GM19240 (cell line): Measurements from ENCODE around the gene RAB6A.
"Not testable (repeated sequence)": the region's sequence is repeated elsewhere in the genome, so short reads cannot be mapped to it uniquely, and the experiment has no call there.

ENCODE experiments used
- DNase-seq: peaks from one replicate; pipeline ENCODE4 v3.0.0; 2011; ENCODE audit warnings: low spot score; ENCODE audit not compliant: insufficient read length

Gene RAB6A

GRCh38 chr11:73760679-73761402, at the start of gene RAB6A:
RAB6A (minus strand) TSS chr11:73761074; CDS start chr11:73760635, 439 bp downstream.
- DNase-seq = peak; percentile 91

DNA sequence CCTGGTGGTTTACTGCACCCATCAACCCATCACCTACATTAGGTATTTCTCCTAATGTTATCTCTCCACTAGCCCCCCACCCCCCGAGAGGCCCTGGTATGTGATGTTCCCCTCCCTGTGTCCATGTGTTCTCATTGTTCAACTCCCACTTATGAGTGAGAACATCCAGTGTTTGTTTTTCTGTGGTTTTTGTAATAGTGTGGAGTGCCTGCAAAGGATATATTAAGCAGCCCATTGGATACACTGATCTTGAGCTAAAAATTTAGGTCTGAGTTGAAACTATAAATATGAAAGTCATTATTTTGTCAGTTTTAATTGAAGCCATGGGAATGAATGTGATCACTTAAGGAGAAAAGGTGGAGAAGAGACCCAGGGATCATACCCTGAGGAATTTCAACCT, 49.8 kb upstream of the RAB6A start:
- DNase-seq = no peak

DNA sequence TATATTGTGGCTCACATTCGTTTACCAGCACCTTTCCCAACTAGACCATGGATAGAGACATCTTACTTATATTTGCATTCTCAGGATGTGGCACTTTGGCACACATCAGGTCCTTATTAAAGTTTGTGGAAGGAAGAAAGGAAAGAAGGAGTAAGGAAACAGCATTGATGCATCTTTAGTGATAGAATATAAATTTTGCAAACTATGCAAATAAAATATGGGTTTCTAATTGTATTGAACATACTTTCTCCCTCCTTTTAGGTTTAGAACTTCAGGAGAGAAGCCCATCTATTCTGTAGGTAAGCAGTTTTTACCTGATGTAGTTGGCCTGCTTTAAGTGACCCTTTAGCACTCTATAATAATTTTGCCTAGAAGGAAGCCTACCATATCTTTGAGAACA, 47.2 kb upstream of the RAB6A start:
- no peak for DNase-seq

- DNase-seq = no peak
Observed at GRCh38 chr11:73804712-73805111, 43.8 kb upstream of the RAB6A start.

GRCh38 chr11:73801136-73801535, 40.3 kb upstream of the RAB6A start:
- no peak for DNase-seq

GRCh38 chr11:73800276-73800806, 39.5 kb upstream of the RAB6A start:
- DNase-seq = no peak

GRCh38 chr11:73797457-73797856, 36.6 kb upstream of the RAB6A start:
- no peak for DNase-seq

GRCh38 chr11:73795925-73796632, 35.2 kb upstream of the RAB6A start:
- DNase-seq = no peak

GRCh38 chr11:73792584-73792983, 31.7 kb upstream of the RAB6A start:
- DNase-seq = no peak

DNA sequence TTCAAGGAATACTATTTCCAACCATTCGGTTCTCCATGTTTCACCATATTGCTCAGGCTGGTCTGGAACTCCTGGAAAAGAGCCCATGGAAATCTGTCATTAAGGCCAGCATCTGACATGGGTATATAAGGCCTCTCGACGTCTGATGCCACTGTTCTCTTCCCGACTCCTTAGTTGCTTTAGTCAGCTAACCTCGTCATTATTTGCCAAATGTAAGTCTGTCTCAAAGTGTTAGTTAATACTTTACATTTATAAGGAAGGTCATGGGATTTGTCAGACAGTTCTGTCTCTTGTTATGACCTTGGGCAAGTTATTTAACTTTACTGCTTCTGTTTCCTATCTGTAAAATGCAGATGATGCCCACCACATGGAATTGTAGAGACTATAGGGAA, 28.4 kb upstream of the RAB6A start:
- no peak for DNase-seq

DNA sequence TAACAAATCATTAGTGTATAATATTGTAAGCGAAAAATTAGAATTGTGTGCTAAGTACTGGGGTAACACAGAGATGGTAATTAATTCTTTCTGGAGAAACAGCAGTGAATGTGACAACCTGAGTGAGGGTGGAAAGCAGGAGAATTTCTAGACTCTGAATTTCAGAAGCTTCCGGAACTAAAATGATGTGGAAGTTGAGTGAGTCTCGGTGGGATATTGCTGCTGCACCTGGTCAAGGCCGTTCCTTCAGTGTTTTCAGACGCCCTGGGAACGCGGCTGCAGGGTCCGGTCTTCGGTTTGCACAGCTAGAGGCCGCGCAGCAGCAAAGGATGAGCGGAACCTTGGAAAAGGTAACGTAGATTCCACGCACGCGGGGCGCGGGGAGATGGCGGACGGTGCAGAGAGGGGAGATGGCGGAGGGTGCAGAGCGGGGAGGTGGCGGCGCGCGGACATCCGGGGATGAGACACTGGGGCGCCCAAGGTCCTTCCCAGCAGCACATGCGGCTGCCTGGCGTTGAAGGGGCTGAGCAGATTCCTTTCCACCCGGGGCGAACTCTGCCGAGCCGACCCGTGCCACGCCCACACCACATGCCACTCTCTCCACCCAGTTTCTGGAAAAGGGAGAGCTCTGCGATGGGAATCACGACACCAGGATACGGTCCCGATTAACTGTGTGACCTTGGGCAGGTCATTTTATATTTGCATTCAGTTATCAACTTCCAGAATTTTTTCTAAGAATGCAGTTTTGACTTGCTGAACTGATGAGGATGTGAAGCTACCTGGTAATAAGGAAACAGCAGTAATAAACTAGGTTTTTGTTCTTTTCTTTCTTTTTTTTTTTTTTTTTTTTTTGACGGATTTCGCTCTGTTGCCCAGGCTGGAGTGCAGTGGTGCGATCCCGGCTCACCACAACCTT, 27.0 kb upstream of the RAB6A start, which contains the start of gene MRPL48:
Gene MRPL48, plus strand, starts transcription at position 232 of the 916 bp plus-strand sequence. Its CDS starts 98 bp downstream, at position 330.
- DNase-seq = peak; percentile 91

DNA sequence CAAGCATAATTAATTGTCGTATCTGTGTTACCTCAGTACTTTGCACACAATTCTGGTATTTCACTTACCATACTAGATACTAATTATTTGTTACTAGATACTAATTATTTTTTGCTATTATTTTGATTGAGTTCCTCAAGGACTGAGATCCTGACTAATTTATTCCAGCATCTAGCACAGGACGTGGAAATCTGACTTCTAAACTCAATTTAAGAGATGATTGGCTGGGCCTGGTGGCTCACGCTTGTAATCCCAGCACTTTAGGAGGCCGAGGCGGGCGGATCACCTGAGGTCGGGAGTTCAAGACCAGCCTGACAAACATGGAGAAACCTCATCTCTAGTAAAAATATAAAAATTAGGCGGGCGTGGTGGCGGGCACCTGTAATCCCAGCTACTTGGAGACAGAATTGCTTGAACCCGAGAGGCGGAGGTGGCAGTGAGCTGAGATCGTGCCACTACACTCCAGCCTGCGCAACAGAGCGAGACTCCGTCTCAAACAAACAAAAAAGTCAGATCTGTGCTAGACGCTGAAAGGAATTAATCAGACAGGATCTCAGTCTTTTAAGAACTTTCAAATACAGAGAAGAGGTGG, 26.3 kb upstream of the RAB6A start:
- no peak for DNase-seq

GRCh38 chr11:73785467-73785866, 24.6 kb upstream of the RAB6A start:
- not testable (repeated sequence) for DNase-seq

- no peak for DNase-seq
Observed at GRCh38 chr11:73784734-73785133, 23.9 kb upstream of the RAB6A start.

DNA sequence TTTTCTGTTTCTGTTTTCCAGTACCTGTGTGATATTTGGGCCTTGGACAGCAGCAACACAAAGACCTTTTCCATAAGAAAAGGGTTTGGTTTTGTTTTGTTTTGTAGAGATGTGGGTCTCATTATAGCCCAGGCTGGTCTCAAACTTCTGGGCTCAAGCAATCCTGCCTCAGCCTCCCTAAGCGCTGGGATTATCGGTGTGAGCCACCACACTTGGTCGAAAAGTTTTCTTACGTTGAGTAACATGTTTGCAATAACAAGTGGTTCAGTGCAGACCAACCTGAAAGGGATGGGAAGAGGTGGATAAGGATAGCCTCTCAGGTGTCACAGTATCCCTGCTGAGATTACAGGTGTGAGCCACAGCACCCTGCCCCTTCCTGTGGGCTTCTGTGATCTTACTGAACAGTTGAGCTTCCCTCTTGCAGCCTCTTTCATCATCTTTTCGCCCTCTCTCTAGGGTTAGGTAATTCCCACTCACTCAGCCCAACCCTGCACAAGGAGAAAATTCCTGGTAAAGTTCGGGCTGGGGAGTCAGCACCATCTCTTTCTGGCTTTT, 23.3 kb upstream of the RAB6A start:
- DNase-seq = no peak

DNA sequence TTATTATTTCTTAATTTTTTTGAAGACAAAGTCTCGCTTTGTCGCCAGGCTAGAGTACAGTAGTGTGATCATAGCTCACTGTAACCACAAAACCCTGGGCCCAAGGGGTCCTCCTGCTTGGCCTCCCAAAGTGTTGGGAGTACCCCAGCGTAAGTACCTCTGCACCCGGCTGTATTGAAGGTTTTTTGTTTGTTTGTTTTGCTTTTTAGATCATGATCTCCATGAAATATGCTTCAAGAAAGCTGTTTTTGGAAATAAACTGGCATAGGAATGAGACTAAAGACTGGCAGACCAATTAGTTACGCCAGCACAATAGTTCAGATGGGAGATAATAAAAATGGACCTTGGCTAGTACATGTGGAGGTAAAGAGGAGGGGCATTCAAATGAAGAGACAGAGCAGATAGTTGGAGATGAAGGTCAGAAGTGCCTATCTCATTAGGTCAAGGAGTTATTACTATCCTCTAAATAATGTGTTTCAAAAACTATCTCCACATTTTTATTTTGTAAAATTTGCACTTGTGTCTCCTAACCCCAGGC, 22.7 kb upstream of the RAB6A start:
- no peak for DNase-seq

GRCh38 chr11:73781303-73781702, 20.4 kb upstream of the RAB6A start:
- no peak for DNase-seq

- DNase-seq = peak; percentile 96
Observed at GRCh38 chr11:73779084-73779902, 18.4 kb upstream of the RAB6A start.

GRCh38 chr11:73770811-73771210, 9.9 kb upstream of the RAB6A start:
- not testable (repeated sequence) for DNase-seq

DNA sequence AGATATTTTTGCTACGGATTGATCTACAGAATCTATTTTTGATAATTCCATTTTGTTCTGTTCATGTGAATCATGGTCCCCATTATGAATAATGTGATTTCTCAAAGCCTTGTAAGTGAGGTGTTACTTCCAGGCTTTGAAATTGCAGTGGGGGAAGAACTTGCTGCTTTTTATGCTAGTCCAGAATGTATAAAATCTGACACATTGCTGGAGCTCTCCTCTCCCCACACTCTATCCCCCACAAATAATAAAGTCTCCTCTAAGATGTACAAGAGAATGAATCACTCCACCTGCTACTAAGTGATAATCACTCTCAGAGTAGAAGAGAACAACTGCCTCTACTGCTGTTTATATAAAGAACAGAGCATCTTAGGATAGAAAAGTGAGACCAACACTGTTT, 5.9 kb upstream of the RAB6A start:
- DNase-seq = no peak
